Measurements from ENCODE around the gene LUC7L. TPM values are rescaled to one million over a fixed set of nuclear protein-coding genes. Genes with fewer than 3 reads are reported as not detected.

Gene LUC7L
- total RNA-seq, 4 donors from 2014 or later, result 47.6 to 118 (median 93.9) TPM

DNA sequence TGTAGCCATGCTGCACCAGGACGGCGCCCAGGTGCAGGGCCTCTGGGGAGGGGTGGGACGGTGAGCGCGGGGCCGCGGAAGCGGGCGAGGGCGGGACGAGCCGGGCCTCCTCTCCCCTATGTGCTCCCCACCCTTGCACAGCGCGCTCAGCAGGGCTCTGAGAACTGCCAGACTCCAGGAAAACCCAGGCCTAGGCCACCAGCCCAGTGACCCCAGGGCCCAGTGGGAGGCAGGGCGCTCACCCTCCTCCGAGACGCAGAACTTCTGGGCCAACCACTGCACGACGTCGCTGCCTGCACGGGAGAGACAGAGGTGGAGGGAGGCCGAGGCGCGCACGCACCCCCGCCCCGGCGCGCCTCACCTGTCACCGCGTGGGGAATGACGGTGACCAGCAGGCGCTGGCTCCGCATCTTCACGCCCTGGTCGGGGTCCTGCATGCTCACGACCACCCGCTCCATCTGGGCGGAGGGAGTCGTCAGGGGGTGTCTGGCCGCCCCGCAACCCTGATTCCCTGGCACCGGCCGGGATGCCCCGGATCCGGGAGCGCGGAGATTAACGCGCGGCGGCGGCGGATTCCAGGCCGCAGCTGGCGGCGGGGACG lies 45.9 kb upstream of the LUC7L start:
- Histone ChIP-seq H3K4me3 (peak overlapping the region; percentile 16 to 22), H3K9me3 (no peaks in the 10 kb centered on the region), H3K4me1 (peaks cover 0 to 8% of the 10 kb centered on the region in 2 donors), H3K36me3 (no peaks in the 10 kb centered on the region), H3K27ac (no peak overlapping the region), H3K27me3 (no peaks in the 10 kb centered on the region)
- intact Hi-C loops (cut with DNase I; ENCODE audit: low total_unique reads), result no loop called here
- DNase-seq, result no peak
- no peak for TF ChIP-seq POLR2A (IDR thresholded peaks at IDR 0.05)

DNA sequence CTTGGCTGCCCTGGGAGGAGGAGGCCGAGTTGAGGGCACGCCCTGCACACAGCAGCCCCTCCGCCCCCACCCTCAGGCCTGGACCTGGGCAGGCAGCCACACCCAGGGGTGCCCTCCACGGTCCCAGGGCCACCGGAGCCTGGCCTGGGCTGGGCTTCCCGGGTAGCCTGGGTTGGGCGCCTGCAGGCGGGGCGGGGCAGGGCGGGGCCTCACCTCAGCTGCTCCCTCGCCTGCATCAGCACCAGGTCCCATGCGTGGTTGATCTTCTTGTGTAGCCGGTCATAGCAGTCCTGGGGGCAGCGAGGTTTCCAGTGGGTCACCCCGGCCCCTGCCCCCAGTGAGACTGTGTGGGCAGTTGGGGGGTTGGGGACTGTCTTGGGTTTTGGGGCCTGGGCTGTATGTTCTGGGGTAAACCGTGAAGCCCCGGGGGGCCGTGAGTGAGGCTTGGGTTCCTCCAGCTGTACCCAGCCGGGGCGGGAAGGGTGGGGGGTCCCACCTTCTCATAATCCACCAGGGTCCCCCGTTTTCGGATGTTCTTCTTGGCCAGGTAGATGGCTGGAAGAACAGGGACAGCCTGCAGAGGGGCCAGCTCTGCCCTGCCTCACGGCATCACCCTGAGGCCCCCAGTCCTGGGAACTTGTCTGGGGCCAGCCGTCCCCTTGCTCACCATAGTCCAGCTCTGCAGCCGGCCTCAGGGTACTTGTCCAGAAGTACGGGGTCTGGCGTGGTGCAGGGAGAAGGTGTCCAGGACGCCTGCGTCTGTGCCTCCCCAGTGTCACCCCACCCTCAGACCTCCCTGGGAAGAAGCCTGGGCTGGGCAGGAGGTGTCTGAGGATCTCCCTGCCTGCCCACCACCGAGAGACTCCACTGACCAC lies 44.5 kb upstream of the LUC7L start:
- TF ChIP-seq POLR2A (IDR thresholded peaks at IDR 0.05), result no peak
- TF ChIP-seq, protein P1, sequence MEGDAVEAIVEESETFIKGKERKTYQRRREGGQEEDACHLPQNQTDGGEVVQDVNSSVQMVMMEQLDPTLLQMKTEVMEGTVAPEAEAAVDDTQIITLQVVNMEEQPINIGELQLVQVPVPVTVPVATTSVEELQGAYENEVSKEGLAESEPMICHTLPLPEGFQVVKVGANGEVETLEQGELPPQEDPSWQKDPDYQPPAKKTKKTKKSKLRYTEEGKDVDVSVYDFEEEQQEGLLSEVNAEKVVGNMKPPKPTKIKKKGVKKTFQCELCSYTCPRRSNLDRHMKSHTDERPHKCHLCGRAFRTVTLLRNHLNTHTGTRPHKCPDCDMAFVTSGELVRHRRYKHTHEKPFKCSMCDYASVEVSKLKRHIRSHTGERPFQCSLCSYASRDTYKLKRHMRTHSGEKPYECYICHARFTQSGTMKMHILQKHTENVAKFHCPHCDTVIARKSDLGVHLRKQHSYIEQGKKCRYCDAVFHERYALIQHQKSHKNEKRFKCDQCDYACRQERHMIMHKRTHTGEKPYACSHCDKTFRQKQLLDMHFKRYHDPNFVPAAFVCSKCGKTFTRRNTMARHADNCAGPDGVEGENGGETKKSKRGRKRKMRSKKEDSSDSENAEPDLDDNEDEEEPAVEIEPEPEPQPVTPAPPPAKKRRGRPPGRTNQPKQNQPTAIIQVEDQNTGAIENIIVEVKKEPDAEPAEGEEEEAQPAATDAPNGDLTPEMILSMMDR (IDR thresholded peaks at IDR 0.05), result no peak
- H3K4me1 ChIP-seq, result peaks cover 0 to 5% of the 10 kb centered on the region in 2 donors
- H3K4me3 ChIP-seq, result no peak overlapping the region
- H3K9me3 ChIP-seq, result no peaks in the 10 kb centered on the region
- no peak for DNase-seq
- no peaks in the 10 kb centered on the region for H3K36me3 ChIP-seq
- intact Hi-C loops (cut with DNase I; ENCODE audit: low total_unique reads), result no loop called here
- no peak overlapping the region for H3K27ac ChIP-seq
- H3K27me3 ChIP-seq, result no peaks in the 10 kb centered on the region

DNA sequence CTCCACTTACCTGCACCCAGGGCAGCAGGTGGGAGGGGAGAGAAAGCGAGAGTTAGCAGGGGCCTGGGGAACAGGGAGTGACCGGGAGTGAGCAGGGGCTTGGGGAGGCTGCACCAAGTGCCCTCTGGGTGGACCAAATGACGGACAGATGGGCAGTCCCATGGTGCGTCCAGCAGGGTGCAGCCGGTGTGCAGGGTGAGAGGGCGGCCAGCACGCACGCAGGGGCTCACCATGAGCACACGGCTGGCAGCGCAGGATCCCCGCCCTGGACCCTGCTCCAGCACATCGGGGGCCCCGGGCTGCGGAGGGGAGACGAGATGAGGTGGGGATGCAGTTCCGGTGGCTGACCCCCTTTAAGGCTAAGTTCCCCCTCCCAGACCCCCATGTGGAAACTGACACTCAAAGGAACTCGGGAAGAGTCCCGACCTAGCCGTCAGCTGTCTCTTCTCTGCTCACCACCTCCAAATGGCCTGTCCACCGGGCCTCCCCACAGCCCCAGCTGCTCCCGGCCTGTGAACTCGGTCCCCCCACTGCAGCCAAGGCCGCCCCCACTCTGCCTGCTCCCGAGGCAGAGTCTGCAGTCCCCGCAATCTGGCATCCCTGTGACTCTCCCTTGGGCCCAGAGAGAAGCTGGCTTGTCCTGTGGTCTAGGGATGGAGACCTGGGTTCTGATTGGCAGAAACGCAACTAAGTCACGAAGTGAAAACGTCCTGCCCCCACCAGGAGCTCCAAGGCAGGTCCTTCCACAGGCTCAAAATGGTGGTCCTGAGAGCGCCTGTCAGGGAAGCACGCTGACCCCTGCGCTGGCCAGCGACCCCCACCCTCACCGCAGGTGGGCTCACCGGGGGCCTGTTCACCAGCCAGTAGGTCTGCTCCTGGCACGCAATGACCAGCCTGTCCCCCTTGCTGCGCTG lies 43.6 kb upstream of the LUC7L start:
- Histone ChIP-seq H3K27me3 (no peaks in the 10 kb centered on the region), H3K4me3 (no peak overlapping the region), H3K27ac (no peak overlapping the region), H3K9me3 (no peaks in the 10 kb centered on the region), H3K4me1 (peaks cover 0 to 5% of the 10 kb centered on the region in 2 donors), H3K36me3 (no peaks in the 10 kb centered on the region)
- DNase-seq, result no peak
- intact Hi-C loops (cut with DNase I; ENCODE audit: low total_unique reads), result no loop called here
- TF ChIP-seq, protein P1 (IDR thresholded peaks at IDR 0.05), result no peak
- no peak for TF ChIP-seq POLR2A (IDR thresholded peaks at IDR 0.05)

DNA sequence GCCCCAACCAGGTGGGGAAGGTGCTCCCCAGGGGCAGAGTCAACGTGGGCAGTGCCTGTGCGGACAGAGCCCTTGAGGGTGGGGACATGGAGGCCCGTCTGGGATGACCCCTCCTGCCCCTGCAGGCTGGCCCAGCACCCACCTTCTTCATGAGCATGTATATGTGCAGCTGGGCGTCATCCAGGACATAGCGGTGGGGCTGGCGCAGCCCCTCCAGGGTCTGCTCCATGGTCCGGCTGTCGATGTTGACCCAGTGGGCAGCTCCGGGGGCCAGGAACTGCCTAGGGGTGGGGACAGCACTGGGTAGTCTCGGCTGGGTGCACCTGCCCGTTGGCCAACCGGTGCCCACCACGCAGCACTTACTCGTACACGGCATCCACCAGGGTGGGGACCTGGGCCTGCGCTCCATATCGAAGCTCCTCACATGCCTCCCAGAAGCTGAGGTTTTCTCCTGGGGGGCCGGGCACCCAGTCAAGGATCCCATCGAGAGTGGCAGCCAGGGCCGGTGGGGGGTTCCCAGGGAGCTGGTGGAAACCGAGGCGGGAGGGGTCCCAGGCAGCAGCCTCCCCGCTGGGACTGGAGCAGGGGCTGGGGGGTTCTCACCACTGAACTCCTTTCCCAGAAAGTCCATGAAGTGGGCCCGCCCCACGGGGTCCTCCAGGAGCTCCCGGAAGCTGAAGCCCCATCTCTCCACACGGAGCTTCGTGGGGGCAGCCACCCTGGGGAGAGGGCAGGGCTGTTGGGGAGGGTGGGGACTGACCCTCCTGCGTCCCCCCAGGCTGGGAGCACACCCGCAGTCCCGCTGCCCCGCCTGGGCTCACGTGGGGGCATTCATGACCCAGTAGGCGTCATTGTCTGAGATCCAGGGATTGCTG lies 41.4 kb upstream of the LUC7L start:
- Histone ChIP-seq H3K9me3 (no peaks in the 10 kb centered on the region), H3K4me1 (peaks cover 0 to 5% of the 10 kb centered on the region in 2 donors), H3K36me3 (no peaks in the 10 kb centered on the region), H3K27ac (no peak overlapping the region), H3K4me3 (no peak overlapping the region), H3K27me3 (no peaks in the 10 kb centered on the region)
- TF ChIP-seq, protein P1 (IDR thresholded peaks at IDR 0.05), result no peak
- no peak for TF ChIP-seq POLR2A (IDR thresholded peaks at IDR 0.05)
- DNase-seq, result no peak
- intact Hi-C loops (cut with DNase I; ENCODE audit: low total_unique reads), result no loop called here

All from uterus (tissue), 4 donors.